NCI-H82 treated with DMSO at 0.1 percent for 48 hours (cell line): ENCODE data around the gene MBD1.
"Not testable (repeated sequence)": the region's sequence is repeated elsewhere in the genome, so short reads cannot be mapped to it uniquely, and the experiment has no call there.

Experiments used
- DNase-seq: peaks from one replicate; lab custom pipeline; 2025; ENCODE audit not compliant: unreplicated experiment; lab: John Stamatoyannopoulos, UW

MBD1 gene

GRCh38 chr18:50297621-50298442 lies 16.5 kb upstream of the MBD1 start:
- no peak for DNase-seq

DNA sequence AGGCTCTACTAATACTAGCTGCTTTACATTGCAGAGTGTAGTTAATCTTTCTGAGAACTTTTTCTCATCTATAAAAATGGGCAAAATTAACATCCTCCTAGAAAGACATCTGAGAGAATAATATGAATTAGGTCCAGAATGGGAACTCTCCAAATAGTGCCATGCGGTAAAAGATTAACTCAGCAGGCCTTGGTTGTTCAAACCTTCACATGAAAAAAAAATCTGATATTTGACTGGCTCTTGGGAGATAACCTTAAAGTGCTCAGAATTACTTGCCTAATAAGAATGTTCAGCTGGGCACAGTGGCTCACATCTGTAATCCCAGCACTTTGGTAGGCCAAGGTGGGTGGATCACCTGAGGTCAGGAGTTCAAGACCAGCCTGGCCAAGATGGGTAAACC lies 11.7 kb upstream of the MBD1 start:
- no peak for DNase-seq

DNA sequence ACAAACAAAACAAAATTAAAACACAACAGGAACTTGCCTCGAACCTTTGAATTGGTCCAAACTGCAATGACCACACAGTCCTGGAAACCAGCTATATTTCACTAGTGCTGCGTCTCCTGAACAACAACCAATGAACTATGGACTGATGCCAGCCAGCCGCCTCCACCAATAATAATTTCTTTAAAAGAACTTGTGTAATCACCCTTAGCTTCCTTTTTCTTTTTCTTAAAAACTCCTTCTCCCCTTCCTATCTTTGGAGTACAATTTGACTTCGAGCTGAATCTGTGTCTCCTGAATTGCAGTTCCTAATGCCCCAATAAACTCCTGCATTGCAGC lies 7.8 kb upstream of the MBD1 start:
- no peak for DNase-seq

DNA sequence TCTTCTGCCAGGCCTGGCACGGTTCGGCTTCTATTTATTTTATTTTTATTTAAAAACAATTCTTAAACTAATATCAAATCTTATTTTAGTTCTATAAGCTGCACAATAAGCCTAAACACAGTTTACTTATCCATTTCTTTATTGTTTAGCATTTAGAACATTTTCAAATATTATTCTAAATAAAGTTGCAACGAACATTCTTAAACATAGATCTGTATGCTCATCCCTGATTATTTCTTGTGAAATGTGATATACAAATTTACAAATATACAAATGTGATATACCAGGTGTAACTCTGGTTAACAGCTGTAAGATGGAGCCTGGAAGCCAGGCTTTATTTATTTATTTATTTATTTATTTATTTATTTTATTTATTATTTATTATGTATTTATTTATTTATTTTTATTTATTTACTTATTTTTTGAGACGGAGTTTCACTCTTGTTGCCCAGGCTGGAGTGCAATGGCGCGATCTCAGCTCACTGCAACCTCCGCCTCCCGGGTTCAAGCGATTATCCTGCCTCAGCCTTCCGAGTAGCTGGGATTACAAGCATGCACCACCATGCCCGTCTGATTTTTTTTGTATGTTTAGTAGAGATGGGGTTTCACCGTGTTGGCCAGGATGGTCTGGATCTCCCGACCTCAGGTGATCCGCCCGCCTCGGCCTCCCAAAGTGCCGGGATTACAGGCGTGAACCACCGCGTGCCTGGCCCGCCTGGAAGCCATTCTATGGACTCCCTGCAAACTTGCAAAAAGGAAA lies 7.2 kb upstream of the MBD1 start:
- not testable (repeated sequence) for DNase-seq

DNA sequence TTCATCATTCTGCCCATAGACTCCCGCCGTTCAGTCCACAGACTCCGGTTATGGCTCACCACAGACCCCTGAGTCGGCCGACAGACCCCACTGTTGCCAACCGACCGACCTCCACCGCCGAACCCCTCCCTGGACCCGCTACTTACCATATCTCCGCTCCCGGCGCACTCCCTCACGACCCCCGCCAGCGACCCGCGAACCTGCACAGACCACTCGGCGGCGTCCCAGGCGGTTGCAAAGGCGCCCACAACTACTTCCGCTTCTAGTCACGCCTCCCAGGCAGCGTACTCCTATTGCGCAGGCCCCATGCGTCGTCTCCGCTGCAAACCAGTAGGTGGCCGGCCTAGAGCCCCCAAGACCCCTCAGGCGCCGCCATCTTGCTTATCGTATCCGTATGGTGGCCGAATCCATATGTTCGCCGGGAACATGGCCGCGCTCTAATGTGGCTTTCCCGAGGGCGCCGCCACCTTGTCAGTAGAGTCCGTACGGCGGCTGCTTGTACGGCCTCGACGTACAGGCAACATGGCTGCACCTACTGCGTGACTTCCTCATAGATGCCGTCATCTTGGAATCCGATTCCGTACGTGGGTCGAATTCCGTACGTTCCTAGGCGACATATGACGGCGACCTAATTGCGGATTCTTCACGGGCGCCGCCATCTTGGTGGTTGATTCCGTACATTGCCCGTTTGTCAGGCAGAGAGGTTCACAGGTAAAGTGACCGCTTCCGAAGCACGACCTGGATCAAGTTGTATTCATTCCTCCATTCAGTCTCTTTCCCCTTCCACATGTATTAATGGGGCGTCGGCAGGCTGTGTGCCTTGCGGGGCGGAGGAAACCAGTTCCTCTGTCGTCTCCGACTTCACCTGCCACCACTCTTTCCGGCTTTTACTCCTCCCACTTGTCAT lies 6.4 kb upstream of the MBD1 start, which contains the start of gene CXXC1:
CXXC1 (minus strand) TSS at position 252 of the 907 bp plus-strand sequence; CDS start at position 149, 103 bp downstream.
- peak; percentile 96 for DNase-seq

DNA sequence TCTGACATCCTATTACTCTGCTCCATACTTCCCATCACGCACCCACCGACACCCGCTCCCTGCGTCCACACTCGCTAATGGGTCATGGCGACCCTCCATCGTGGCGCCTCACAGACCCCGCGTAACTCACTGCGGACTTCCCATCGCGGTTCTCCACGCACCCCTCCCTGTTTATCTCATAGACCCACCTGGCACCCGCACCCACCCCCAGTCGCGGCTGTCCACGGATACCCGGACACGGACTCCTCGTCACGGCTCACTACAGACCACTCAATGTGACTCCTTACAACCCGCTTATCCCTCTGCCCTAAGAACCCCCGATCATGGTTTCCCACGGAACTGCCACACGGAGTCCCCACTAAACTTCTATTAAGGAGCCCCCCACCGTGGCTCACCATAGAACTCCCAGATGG lies 5.7 kb upstream of the MBD1 start:
- DNase-seq, result no peak

GRCh38 chr18:50286391-50287027 lies 5.2 kb upstream of the MBD1 start:
- no peak for DNase-seq

- DNase-seq, result no peak
Observed at GRCh38 chr18:50285631-50286321, 4.5 kb upstream of the MBD1 start.

DNA sequence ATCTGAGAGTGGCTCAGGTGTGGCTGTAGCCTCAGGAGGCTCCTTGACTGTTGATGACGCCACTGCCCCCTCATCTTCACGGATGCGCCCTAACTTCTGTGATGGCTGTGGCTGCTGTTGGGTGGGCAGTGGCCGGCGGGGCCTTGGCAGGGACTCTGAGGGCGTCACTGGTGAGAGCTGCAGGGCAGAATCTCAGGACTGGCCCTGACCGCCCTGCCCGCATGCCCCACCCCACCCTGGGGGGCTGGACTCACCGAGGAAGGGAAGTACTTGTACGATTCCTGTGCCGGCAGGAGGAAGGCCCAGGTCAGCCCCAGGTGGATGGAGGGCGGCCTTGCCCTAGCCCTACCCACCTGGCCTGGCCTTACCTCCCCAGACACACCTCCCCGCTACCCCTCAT lies 3.7 kb upstream of the MBD1 start:
- DNase-seq, result no peak

DNA sequence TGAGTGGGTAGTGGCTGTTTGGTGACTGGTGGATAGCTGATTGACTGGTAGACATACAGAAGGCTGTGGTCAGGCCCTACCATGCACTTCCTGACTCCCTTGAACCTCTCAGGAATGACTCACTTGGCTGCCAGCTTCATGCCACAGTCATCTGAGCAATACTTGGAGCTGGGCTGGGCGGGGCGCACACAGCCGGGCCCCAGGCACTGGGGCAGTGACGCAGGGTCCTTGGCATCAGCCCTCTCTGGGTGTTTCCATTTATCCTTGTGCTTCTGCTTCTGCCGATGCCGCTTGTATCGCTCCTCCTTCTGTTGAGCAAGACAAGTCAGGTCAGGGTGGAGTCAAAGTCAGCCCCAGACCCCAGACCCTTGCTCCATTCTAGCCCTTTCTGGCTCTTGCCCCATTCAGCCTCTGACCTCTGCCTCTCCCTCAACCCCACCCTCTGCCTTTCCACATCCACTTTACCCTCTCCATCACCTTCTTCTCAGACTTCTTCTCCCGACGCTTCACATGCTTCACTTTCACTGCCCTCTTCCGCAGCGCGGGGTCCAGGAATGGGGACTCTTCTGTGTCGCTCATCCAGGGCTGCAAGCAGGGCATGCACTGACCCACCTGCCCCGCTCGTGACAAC lies 3.0 kb upstream of the MBD1 start:
- no peak for DNase-seq

DNA sequence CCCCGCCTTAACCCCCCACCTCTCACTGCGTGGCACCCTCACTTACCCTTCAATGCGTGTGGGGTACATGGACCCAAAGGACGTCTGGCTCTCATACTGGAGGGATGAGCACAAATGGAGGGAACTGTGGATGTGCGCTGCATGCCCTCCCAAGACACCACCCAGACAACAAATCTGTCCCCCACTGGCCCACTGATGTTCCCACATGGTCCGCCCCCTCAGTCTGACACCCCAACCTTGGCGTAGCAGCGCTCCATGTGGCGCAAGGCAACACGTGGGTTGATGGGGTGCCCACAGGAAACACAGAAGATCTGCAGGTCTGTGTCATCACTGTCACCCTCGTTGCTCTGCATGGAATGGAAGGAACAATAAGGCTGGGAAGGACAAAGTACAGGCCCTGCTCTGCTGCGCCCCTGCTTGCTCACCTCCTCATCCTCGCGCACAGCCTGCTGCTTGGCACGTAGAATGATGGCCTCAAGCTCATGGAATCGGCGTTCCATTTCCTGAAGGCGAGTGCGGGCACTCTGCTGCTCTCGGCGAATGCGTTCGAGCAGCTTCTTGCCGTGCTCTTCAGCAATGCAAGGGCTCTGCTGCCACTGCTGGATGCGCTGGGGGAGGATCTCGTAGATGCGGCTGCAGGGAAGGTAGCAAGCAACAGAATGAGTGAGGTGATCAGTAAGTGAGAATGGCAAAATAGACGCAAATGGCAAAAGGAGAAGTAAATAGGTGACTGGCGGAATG lies 2.3 kb upstream of the MBD1 start:
- no peak for DNase-seq

- no peak for DNase-seq
Observed at GRCh38 chr18:50282521-50283335, 1.4 kb upstream of the MBD1 start.

DNA sequence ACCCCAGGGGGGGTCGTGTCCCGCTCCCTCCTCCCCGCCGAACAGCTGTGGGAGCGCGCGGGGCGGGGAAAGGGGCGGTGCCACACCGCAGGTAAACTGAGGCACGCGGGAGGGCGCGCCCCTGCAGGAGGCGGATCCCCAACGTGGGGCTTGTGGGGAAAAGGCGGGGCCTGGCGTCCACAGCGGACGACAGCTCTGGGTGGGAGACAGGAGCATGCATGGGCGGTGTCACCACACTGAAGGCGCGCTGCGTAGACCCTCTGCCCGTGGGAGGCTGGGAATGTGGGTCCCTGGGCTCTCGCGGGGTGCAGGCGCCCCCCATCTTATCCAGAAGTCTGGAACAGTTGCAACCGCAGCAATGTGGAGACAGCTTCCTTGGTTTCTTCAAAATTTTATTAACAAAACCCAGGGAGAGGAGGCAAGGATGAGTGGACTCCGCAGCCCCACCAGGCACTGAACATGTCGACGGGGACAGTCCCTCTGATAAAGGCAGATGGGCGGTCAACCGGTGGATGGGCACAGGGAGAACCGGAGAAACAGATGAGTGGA lies 723 bp upstream of the MBD1 start:
- DNase-seq, result no peak

GRCh38 chr18:50280707-50281294 lies 522 bp downstream of the MBD1 start:
- DNase-seq, result no peak

- no peak for DNase-seq
Observed at GRCh38 chr18:50279752-50280151, 1.6 kb downstream of the MBD1 start.

GRCh38 chr18:50277942-50278341 lies 3.4 kb downstream of the MBD1 start:
- DNase-seq, result no peak

DNA sequence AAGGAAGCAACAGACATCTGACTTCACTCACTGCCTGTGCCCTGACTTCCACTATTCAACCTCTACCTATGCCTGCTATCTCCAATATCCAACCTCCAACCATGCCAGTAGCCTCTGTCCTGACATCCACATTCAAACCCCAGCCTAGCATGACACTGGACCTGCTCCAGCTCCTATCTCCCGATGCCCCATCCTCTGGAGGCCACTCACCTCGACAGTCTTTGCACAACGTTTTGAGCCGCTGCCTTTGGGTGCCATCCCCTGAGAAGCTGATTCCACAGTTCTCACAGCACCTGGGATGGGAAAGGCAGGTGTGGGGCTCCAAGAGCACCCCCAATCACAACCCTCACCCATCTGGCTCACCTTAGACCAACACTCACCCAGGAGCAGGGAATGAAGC lies 4.9 kb downstream of the MBD1 start:
- DNase-seq, result no peak
